H9 (cell line): ENCODE results near the gene UPK2. TPM values are rescaled to one million over a fixed set of nuclear protein-coding genes. Genes with fewer than 3 reads are reported as not detected.

ENCODE experiments used
- DNase-seq: peaks from one replicate; pipeline ENCODE4 v3.0.0-alpha.2; 2017
- H2AFZ ChIP-seq: one replicate; pipeline ENCODE4 v1.6.1; 2013; ENCODE audit warnings: mild to moderate bottlenecking, low read length, control low read depth, moderate library complexity
- H2AK5ac ChIP-seq: 2 replicates; pipeline ENCODE4 v1.6.1; 2013; ENCODE audit warnings: low read length, control low read depth, mixed read lengths; ENCODE audit not compliant: insufficient read length
- H2BK120ac ChIP-seq: one replicate; pipeline ENCODE4 v1.6.1; 2013; ENCODE audit warnings: low read depth, mild to moderate bottlenecking, low read length, control low read depth, inconsistent platforms; ENCODE audit not compliant: poor library complexity, severe bottlenecking
- H2BK12ac ChIP-seq: 2 replicates; pipeline ENCODE4 v1.6.1; 2013; ENCODE audit warnings: low read length, control low read depth, mixed read lengths, low read depth; ENCODE audit not compliant: insufficient read length
- H2BK15ac ChIP-seq: 2 replicates; pipeline ENCODE4 v1.6.1; 2013; ENCODE audit warnings: low read depth, low read length, control low read depth
- H2BK20ac ChIP-seq: one replicate; pipeline ENCODE4 v1.6.1; 2013; ENCODE audit warnings: low read depth, mild to moderate bottlenecking, low read length, control low read depth, inconsistent platforms; ENCODE audit not compliant: poor library complexity, severe bottlenecking
- H2BK5ac ChIP-seq: 2 replicates; pipeline ENCODE4 v1.6.1; 2013; ENCODE audit warnings: low read length, control low read depth, mixed read lengths; ENCODE audit not compliant: insufficient read length
- H3K14ac ChIP-seq: 2 replicates; pipeline ENCODE4 v1.6.1; 2013; ENCODE audit warnings: low read length, control low read depth; ENCODE audit not compliant: insufficient read depth
- H3K18ac ChIP-seq: 2 replicates; pipeline ENCODE4 v1.6.1; 2013; ENCODE audit warnings: low read depth, mild to moderate bottlenecking, mixed read lengths, low read length, control low read depth; ENCODE audit not compliant: insufficient read length
- H3K23ac ChIP-seq: 2 replicates; pipeline ENCODE4 v1.6.1; 2013; ENCODE audit warnings: low read length, control low read depth, mixed read lengths, low read depth; ENCODE audit not compliant: insufficient read length
- H3K23me2 ChIP-seq: 2 replicates; pipeline ENCODE4 v1.6.1; 2013; ENCODE audit warnings: low read depth, mild to moderate bottlenecking, mixed read lengths, low read length, control low read depth; ENCODE audit not compliant: insufficient read length, poor library complexity, severe bottlenecking
- H3K27ac ChIP-seq: 2 replicates; pipeline ENCODE4 v1.5.1; 2013; ENCODE audit warnings: low read length, control low read depth, mixed read lengths, low read depth; ENCODE audit not compliant: insufficient read length
- H3K27me3 ChIP-seq: 2 replicates; pipeline ENCODE4 v1.6.1; 2013; ENCODE audit warnings: low read length, control low read depth, inconsistent platforms; ENCODE audit not compliant: insufficient read depth
- H3K4ac ChIP-seq: 2 replicates; pipeline ENCODE4 v1.6.1; 2013; ENCODE audit warnings: low read depth, mild to moderate bottlenecking, control low read depth, inconsistent platforms, low read length, moderate library complexity
- H3K4me1 ChIP-seq: 2 replicates; pipeline ENCODE4 v1.6.1; 2013; ENCODE audit warnings: low read length, control low read depth, inconsistent platforms; ENCODE audit not compliant: insufficient read depth
- H3K4me2 ChIP-seq: 2 replicates; pipeline ENCODE4 v1.6.1; 2013; ENCODE audit warnings: low read length, control low read depth, mixed read lengths; ENCODE audit not compliant: insufficient read length, insufficient read depth
- H3K56ac ChIP-seq: 2 replicates; pipeline ENCODE4 v1.6.1; 2013; ENCODE audit warnings: low read depth, mild to moderate bottlenecking, mixed read lengths, low read length, control low read depth; ENCODE audit not compliant: insufficient read length
- H3K79me1 ChIP-seq: 2 replicates; pipeline ENCODE4 v1.6.1; 2013; ENCODE audit warnings: low read depth, mild to moderate bottlenecking, moderate library complexity, low read length, control low read depth, inconsistent platforms; ENCODE audit not compliant: insufficient read depth, poor library complexity, severe bottlenecking
- H3K79me2 ChIP-seq: 2 replicates; pipeline ENCODE4 v1.6.1; 2013; ENCODE audit warnings: low read length, control low read depth, inconsistent platforms; ENCODE audit not compliant: insufficient read depth
- H3K9ac ChIP-seq: 2 replicates; pipeline ENCODE4 v1.6.1; 2013; ENCODE audit warnings: low read length, control low read depth, mixed read lengths; ENCODE audit not compliant: insufficient read length; ENCODE audit errors: extremely low read depth
- H3K9me3 ChIP-seq: one replicate; pipeline ENCODE4 v1.6.1; 2013; ENCODE audit warnings: low read depth, low read length, inconsistent platforms; ENCODE audit not compliant: control insufficient read depth
- H3T11ph ChIP-seq: one replicate; pipeline ENCODE4 v1.6.1; 2013; ENCODE audit warnings: mild to moderate bottlenecking, low read length, control low read depth, inconsistent platforms
- H4K20me1 ChIP-seq: one replicate; pipeline ENCODE4 v1.6.1; 2013; ENCODE audit not compliant: control insufficient read depth, insufficient read length, insufficient read depth
- H4K5ac ChIP-seq: 2 replicates; pipeline ENCODE4 v1.6.1; 2013; ENCODE audit warnings: low read depth, mild to moderate bottlenecking, mixed read lengths, low read length, control low read depth; ENCODE audit not compliant: insufficient read length
- H4K8ac ChIP-seq: replicated peaks from 2 replicates; pipeline ENCODE4 v1.6.1; 2013; ENCODE audit warnings: low read length, control low read depth, mixed read lengths, low read depth; ENCODE audit not compliant: insufficient read length
- H4K91ac ChIP-seq: 2 replicates; pipeline ENCODE4 v1.6.1; 2013; ENCODE audit warnings: low read depth, mild to moderate bottlenecking, moderate library complexity, mixed read lengths, low read length, control low read depth; ENCODE audit not compliant: insufficient read length
- H3K27ac Mint-ChIP-seq, 3 experiments: 2 replicates in 2 of 3; 3 replicates in 1 of 3; pipeline ENCODE4 v1.8.0; 2020 to 2021; ENCODE audit warnings: mixed read lengths in 3 of 3, mild to moderate bottlenecking in 1 of 3, moderate library complexity in 1 of 3
- H3K27me3 Mint-ChIP-seq: 2 replicates; pipeline ENCODE4 v1.8.0; 2021; ENCODE audit warnings: low read depth, mild to moderate bottlenecking, moderate library complexity, mixed read lengths
- H3K36me3 Mint-ChIP-seq, 3 experiments: 2 replicates in 2 of 3; 3 replicates in 1 of 3; pipeline ENCODE4 v1.8.0; 2020 to 2021; ENCODE audit warnings: low read depth in 3 of 3, mixed read lengths in 3 of 3; ENCODE audit not compliant: insufficient read depth in 1 of 3
- H3K4me1 Mint-ChIP-seq, 2 experiments: 2 replicates each; pipeline ENCODE4 v1.8.0; 2020; ENCODE audit warnings: mixed read lengths in 2 of 2
- H3K4me3 Mint-ChIP-seq, 2 experiments: 2 replicates in 1 of 2; 3 replicates in 1 of 2; pipeline ENCODE4 v1.8.0; 2020 to 2021; ENCODE audit warnings: mild to moderate bottlenecking in 2 of 2, mixed read lengths in 2 of 2, moderate library complexity in 1 of 2
- H3K9me3 Mint-ChIP-seq, 2 experiments: 2 replicates in 1 of 2; 3 replicates in 1 of 2; pipeline ENCODE4 v1.8.0; 2020; ENCODE audit warnings: mild to moderate bottlenecking in 2 of 2, mixed read lengths in 2 of 2, moderate library complexity in 1 of 2
- WGBS: extraction: QIAGEN DNeasy Blood & Tissue Kit; methylation state at CpG from one replicate; pipeline ENCODE4 v1.1.7; 2013; ENCODE audit warnings: missing lambda C conversion rate, low lambda C conversion rate, mixed read lengths; ENCODE audit not compliant: insufficient read length; ENCODE audit errors: extremely low coverage; 5-methylcytosine and 5-hydroxymethylcytosine counted together
- total RNA-seq: library from RNA; stranded (reverse); gene quantifications from 2 replicates; pipeline ENCODE4 v1.2.1, GENCODE V29; 2021
- TF ChIP-seq, protein P1 (sequence below): fragments of 200-600 bp; sonication (generic); conservative IDR thresholded peaks from 3 replicates; pipeline ENCODE4 v1.8.0; 2021; ENCODE audit warnings: antibody characterized with exemption, mild to moderate bottlenecking

UPK2 gene
- total RNA-seq, 1 experiment from 2014 or later, result 0.33 TPM

DNA sequence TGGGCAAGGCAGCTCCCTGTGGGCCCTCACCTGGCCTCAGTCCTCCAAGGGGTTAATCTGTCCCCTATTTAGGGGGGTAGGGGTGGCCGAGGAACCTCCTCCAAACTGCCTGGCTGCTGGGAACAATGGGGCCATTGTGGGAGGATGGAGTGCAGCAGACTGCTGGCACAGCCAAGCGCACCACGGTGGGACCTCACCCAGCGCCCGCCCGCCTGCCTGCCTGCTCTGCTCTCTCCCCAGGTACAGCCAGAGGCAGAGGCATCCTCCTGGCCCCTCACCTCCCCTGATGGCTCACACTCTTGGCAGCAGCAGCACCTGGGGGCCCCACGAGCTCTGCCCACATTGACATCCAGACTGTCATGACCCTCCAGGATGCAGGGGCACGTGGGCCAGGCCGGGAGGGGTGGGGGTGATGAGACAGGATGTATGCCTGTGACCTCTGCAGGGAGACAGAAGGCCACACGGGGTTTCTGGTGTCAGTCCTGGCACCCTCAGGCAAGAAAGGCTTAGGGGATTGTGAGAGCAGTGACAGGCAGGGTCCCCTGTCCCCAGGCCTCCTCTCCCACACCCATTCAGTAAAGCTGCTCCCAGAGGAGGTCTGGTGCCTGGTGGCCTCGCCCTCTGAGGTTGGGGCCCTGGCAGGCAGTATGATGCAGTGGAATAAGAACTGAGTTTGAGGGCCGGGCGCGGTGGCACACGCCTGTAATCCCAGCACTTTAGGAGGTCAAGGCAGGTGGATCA, 41.8 kb upstream of the UPK2 start:
- H3K79me1 ChIP-seq, result peaks cover 5% of the 10 kb centered on the region
- H3K27me3 ChIP-seq, result no peaks in the 10 kb centered on the region
- H2BK20ac ChIP-seq, result no peak overlapping the region
- no peak overlapping the region for H3T11ph ChIP-seq
- H2BK15ac ChIP-seq, result no peak overlapping the region
- H2AFZ ChIP-seq, result no peak overlapping the region
- Mint-ChIP-seq H3K4me1 (peaks cover 71 to 84% of the 10 kb centered on the region in 2 experiments), H3K27ac (peak overlapping the region; percentile 40 to 93 (median 74); a peak in 4 of 7 replicates), H3K4me3 (peak overlapping the region in 1 of 2 experiments; percentile 59; a peak in 3 of 5 replicates), H3K27me3 (no peaks in the 10 kb centered on the region), H3K36me3 (peaks cover 0 to 12% (median 6%) of the 10 kb centered on the region in 3 experiments; a peak in 4 of 7 replicates), H3K9me3 (no peaks in the 10 kb centered on the region; a peak in 2 of 5 replicates)
- no peak overlapping the region for H4K8ac ChIP-seq
- no peak overlapping the region for H3K56ac ChIP-seq
- TF ChIP-seq, protein P1, sequence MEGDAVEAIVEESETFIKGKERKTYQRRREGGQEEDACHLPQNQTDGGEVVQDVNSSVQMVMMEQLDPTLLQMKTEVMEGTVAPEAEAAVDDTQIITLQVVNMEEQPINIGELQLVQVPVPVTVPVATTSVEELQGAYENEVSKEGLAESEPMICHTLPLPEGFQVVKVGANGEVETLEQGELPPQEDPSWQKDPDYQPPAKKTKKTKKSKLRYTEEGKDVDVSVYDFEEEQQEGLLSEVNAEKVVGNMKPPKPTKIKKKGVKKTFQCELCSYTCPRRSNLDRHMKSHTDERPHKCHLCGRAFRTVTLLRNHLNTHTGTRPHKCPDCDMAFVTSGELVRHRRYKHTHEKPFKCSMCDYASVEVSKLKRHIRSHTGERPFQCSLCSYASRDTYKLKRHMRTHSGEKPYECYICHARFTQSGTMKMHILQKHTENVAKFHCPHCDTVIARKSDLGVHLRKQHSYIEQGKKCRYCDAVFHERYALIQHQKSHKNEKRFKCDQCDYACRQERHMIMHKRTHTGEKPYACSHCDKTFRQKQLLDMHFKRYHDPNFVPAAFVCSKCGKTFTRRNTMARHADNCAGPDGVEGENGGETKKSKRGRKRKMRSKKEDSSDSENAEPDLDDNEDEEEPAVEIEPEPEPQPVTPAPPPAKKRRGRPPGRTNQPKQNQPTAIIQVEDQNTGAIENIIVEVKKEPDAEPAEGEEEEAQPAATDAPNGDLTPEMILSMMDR, result no peak
- no peak overlapping the region for H3K9ac ChIP-seq
- peak overlapping the region; percentile 10 for H2BK12ac ChIP-seq
- peaks cover 8% of the 10 kb centered on the region; the same call in 1 of the 2 replicates for H3K79me2 ChIP-seq
- H3K4me1 ChIP-seq, result peaks cover 14% of the 10 kb centered on the region; the same call in 1 of the 2 replicates
- DNase-seq, result peak; percentile 59
- no peak overlapping the region for H3K18ac ChIP-seq
- H3K4ac ChIP-seq, result no peak overlapping the region
- H3K27ac ChIP-seq, result peak overlapping the region; percentile 32
- no peak overlapping the region for H3K23ac ChIP-seq
- no peak overlapping the region for H3K4me2 ChIP-seq
- H2BK120ac ChIP-seq, result no peak overlapping the region
- no peak overlapping the region for H2AK5ac ChIP-seq
- no peaks in the 10 kb centered on the region for H3K9me3 ChIP-seq
- no CpG with 5 or more reads among the region's 15 CpGs for WGBS
- no peak overlapping the region for H2BK5ac ChIP-seq
- H4K5ac ChIP-seq, result no peak overlapping the region
- H4K91ac ChIP-seq, result no peak overlapping the region
- no peaks in the 10 kb centered on the region for H4K20me1 ChIP-seq
- peaks cover 16% of the 10 kb centered on the region for H3K23me2 ChIP-seq
- H3K14ac ChIP-seq, result peak overlapping the region; percentile 39
